ENCODE measurements around the gene TGM3. TPM values are rescaled to one million over a fixed set of nuclear protein-coding genes. Genes with fewer than 3 reads are reported as not detected.

The TGM3 gene
- total RNA-seq, 4 donors from 2014 or later = not detected

- DNase-seq (ENCODE audit: low spot score) = no peak
- TF ChIP-seq, protein P1, sequence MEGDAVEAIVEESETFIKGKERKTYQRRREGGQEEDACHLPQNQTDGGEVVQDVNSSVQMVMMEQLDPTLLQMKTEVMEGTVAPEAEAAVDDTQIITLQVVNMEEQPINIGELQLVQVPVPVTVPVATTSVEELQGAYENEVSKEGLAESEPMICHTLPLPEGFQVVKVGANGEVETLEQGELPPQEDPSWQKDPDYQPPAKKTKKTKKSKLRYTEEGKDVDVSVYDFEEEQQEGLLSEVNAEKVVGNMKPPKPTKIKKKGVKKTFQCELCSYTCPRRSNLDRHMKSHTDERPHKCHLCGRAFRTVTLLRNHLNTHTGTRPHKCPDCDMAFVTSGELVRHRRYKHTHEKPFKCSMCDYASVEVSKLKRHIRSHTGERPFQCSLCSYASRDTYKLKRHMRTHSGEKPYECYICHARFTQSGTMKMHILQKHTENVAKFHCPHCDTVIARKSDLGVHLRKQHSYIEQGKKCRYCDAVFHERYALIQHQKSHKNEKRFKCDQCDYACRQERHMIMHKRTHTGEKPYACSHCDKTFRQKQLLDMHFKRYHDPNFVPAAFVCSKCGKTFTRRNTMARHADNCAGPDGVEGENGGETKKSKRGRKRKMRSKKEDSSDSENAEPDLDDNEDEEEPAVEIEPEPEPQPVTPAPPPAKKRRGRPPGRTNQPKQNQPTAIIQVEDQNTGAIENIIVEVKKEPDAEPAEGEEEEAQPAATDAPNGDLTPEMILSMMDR (IDR thresholded peaks at IDR 0.05) = no peak
- no peak for ATAC-seq (ENCODE audit: low FRiP score)
These were observed 9.2 kb downstream of the TGM3 start for GRCh38 chr20:2305029-2305428.

GRCh38 chr20:2305479-2305878 is 9.7 kb downstream of the TGM3 start:
- DNase-seq (ENCODE audit: low spot score) (no peak), ATAC-seq (ENCODE audit: low FRiP score) (no peak)
- TF ChIP-seq, protein P1 (IDR thresholded peaks at IDR 0.05) = no peak

GRCh38 chr20:2305946-2306345 is 10.1 kb downstream of the TGM3 start:
- DNase-seq (ENCODE audit: low spot score) (no peak), ATAC-seq (ENCODE audit: low FRiP score) (no peak)
- TF ChIP-seq, protein P1 (IDR thresholded peaks at IDR 0.05) = no peak

DNA sequence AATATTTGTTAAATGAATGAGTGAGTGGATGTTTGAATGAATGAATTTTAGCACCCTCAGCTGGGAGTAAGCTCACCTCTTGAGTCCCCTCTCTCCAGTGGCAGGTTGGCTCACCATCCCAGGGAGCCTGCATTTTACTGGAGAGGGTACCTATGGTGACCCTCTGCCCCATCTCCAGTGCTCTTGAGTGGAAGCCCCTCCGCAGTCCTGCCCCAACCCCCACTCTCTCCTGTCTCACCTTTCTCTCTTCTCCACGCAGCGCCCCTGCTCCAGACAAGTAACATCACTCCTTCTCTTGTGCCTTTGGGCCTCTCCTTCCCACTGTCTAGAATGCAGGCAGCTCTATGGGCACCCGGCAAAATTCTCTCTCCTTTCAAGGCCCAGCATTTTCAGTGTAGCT is 11.3 kb downstream of the TGM3 start:
- TF ChIP-seq, protein P1 (IDR thresholded peaks at IDR 0.05) = no peak
- DNase-seq (ENCODE audit: low spot score) (no peak), ATAC-seq (ENCODE audit: low FRiP score) (no peak)

- DNase-seq (ENCODE audit: low spot score) (no peak), ATAC-seq (ENCODE audit: low FRiP score) (no peak)
- TF ChIP-seq, protein P1 (IDR thresholded peaks at IDR 0.05) = no peak
These were observed 15.5 kb downstream of the TGM3 start for GRCh38 chr20:2311329-2311728.

DNA sequence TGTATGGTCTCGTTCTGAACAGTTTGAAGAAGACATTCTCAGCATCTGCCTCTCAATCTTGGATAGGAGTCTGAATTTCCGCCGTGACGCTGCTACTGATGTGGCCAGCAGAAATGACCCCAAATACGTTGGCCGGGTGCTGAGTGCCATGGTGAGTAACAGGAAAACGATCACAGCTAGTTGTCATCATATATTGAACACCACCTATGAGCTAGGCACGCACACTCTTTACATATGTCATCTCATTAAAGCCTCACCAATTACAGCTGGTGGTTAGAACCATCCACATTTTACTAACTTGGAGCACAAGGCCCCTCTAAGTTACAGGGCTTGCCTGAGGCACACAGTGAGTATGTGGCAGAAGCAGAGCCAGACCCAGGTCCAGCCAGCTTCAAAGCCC is 17.1 kb downstream of the TGM3 start:
- DNase-seq (ENCODE audit: low spot score) = no peak
- TF ChIP-seq, protein P1 (IDR thresholded peaks at IDR 0.05) = no peak
- ATAC-seq (ENCODE audit: low FRiP score) = no peak

DNA sequence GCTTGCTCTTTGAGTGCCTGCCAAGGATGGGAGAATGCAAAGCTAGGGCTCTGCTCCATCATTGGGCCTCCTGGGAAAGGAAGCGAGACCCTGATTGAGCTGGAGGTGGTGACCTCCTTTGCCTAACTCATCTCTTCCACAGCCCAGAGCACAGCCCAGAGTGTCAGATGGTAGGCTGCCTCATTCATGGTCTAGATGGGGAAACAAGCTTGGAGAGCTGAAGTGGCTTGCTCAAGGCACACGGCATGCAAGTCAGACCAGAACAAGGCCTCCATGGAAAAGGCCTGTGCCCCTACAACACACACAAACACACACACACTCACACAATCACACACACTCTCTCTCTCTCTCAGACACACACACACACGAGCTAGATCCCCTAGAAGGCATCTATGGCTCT is 17.5 kb downstream of the TGM3 start:
- DNase-seq (ENCODE audit: low spot score) (no peak), ATAC-seq (ENCODE audit: low FRiP score) (no peak)

More for the DNA sequence above, 17.5 kb downstream of the TGM3 start:
- TF ChIP-seq, protein P1 (IDR thresholded peaks at IDR 0.05) = no peak
